Ishikawa (cell line): Measurements from ENCODE around the gene STK38.

Experiments used
- CEBPB ChIP-seq: IDR thresholded peaks from 2 replicates; pipeline ENCODE4 v1.6.1; 2012
- CREB1 ChIP-seq: IDR thresholded peaks from 2 replicates; pipeline ENCODE4 v1.6.1; 2012; ENCODE audit warnings: low read depth
- EGR1 ChIP-seq: IDR thresholded peaks from 2 replicates; pipeline ENCODE4 v1.6.1; 2012
- EP300 ChIP-seq: IDR thresholded peaks from 2 replicates; pipeline ENCODE4 v1.6.1; 2012; ENCODE audit warnings: borderline replicate concordance
- FOXM1 ChIP-seq: IDR thresholded peaks from 2 replicates; pipeline ENCODE4 v1.6.1; 2012; ENCODE audit warnings: low read depth, borderline replicate concordance
- MAX ChIP-seq: IDR thresholded peaks from 2 replicates; pipeline ENCODE4 v1.6.1; 2012
- NFIC ChIP-seq: IDR thresholded peaks from 2 replicates; pipeline ENCODE4 v1.6.1; 2012
- RAD21 ChIP-seq: IDR thresholded peaks from 2 replicates; pipeline ENCODE4 v1.6.1; 2012; ENCODE audit warnings: low read depth
- REST ChIP-seq: IDR thresholded peaks from 2 replicates; pipeline ENCODE4 v1.6.1; 2012; ENCODE audit warnings: low read depth, mild to moderate bottlenecking
- TAF1 ChIP-seq: IDR thresholded peaks from 2 replicates; pipeline ENCODE4 v1.6.1; 2012; ENCODE audit warnings: low read depth, mild to moderate bottlenecking
- TCF12 ChIP-seq: IDR thresholded peaks from 2 replicates; pipeline ENCODE4 v1.6.1; 2012; ENCODE audit warnings: low read depth
- USF1 ChIP-seq: IDR thresholded peaks from 2 replicates; pipeline ENCODE4 v1.6.1; 2012
- YY1 ChIP-seq: IDR thresholded peaks from 2 replicates; pipeline ENCODE4 v1.6.1; 2012; ENCODE audit warnings: low read depth

- TF ChIP-seq EP300 (no peak), YY1 (no peak), FOXM1 (no peak), CREB1 (no peak), USF1 (no peak), MAX (no peak), REST (no peak), CEBPB (no peak), TCF12 (no peak), RAD21 (no peak), EGR1 (no peak), NFIC (no peak), TAF1 (no peak)
Observed at GRCh38 chr6:36493859-36494258, 53.4 kb downstream of the STK38 start.
